ENCODE data around the gene PLEKHM2.

Gene PLEKHM2

GRCh38 chr1:15701784-15702183, 17.7 kb downstream of the PLEKHM2 start:
- DNase-seq (ENCODE audit: low read depth in 2 of 2), result no peak

GRCh38 chr1:15702722-15703550, 18.8 kb downstream of the PLEKHM2 start:
- no peak for DNase-seq (ENCODE audit: low read depth in 2 of 2)

- DNase-seq (ENCODE audit: low read depth in 2 of 2), result no peak
Observed at GRCh38 chr1:15703562-15703961, 19.4 kb downstream of the PLEKHM2 start.

GRCh38 chr1:15704526-15705183, 20.5 kb downstream of the PLEKHM2 start:
- DNase-seq (ENCODE audit: low read depth in 2 of 2), result no peak

GRCh38 chr1:15705184-15705566, 21.1 kb downstream of the PLEKHM2 start:
- DNase-seq (ENCODE audit: low read depth in 2 of 2), result no peak

GRCh38 chr1:15706751-15707150, 22.6 kb downstream of the PLEKHM2 start:
- DNase-seq (ENCODE audit: low read depth in 2 of 2), result no peak

GRCh38 chr1:15707239-15707925, 23.3 kb downstream of the PLEKHM2 start:
- no peak for DNase-seq (ENCODE audit: low read depth in 2 of 2)

- DNase-seq (ENCODE audit: low read depth in 2 of 2), result no peak
Observed at GRCh38 chr1:15708486-15709137, 24.5 kb downstream of the PLEKHM2 start.

GRCh38 chr1:15709226-15709625, 25.1 kb downstream of the PLEKHM2 start:
- DNase-seq (ENCODE audit: low read depth in 2 of 2), result no peak

GRCh38 chr1:15712168-15712567, 28.0 kb downstream of the PLEKHM2 start:
- DNase-seq (ENCODE audit: low read depth in 2 of 2), result no peak

- no peak for DNase-seq (ENCODE audit: low read depth in 2 of 2)
Observed at GRCh38 chr1:15714406-15715136, 30.5 kb downstream of the PLEKHM2 start.

GRCh38 chr1:15717418-15718125, 33.5 kb downstream of the PLEKHM2 start:
- no peak for DNase-seq (ENCODE audit: low read depth in 2 of 2)

GRCh38 chr1:15718199-15718601, 34.1 kb downstream of the PLEKHM2 start:
- no peak for DNase-seq (ENCODE audit: low read depth in 2 of 2)

- DNase-seq (ENCODE audit: low read depth in 2 of 2), result no peak
Observed at GRCh38 chr1:15719381-15720120, 35.4 kb downstream of the PLEKHM2 start.

GRCh38 chr1:15720861-15721260, 36.7 kb downstream of the PLEKHM2 start:
- DNase-seq (ENCODE audit: low read depth in 2 of 2), result no peak

- no peak for DNase-seq (ENCODE audit: low read depth in 2 of 2)
Observed at GRCh38 chr1:15722411-15722810, 38.3 kb downstream of the PLEKHM2 start.

GRCh38 chr1:15722836-15723532, 38.9 kb downstream of the PLEKHM2 start:
- DNase-seq (ENCODE audit: low read depth in 2 of 2), result no peak

GRCh38 chr1:15723631-15724246, 39.6 kb downstream of the PLEKHM2 start:
- no peak for DNase-seq (ENCODE audit: low read depth in 2 of 2)

All from stimulated activated CD4-positive, alpha-beta T cell treated with anti-CD3 and anti-CD28 coated beads, Interleukin-12 subunit alpha, Interleukin-12 subunit beta, amount 100 ng/mL, for 24 hours (primary cell).